Measurements from ENCODE around the gene SDK1.

- TF ChIP-seq POLR2A (IDR thresholded peaks at IDR 0.05): no peak
- no peak for TF ChIP-seq CTCF (IDR thresholded peaks at IDR 0.05)
These were observed 594.5 kb downstream of the SDK1 start for GRCh38 chr7:3895341-3896116.
